DND-41 (cell line): ENCODE results near the gene TTR.

ENCODE experiments used
- CTCF ChIP-seq: IDR thresholded peaks from 2 replicates; pipeline ENCODE4 v1.5.1; 2012; ENCODE audit warnings: borderline replicate concordance, low read length, moderate library complexity, mild to moderate bottlenecking; ENCODE audit not compliant: poor library complexity, severe bottlenecking; ENCODE audit errors: extremely low read depth
- EZH2 ChIP-seq: IDR thresholded peaks from 3 replicates; pipeline ENCODE4 v1.6.1; 2012; ENCODE audit warnings: borderline replicate concordance, low read depth, mild to moderate bottlenecking, moderate library complexity, low read length, inconsistent platforms; ENCODE audit not compliant: severe bottlenecking

GRCh38 chr18:31587529-31587928 is 4.1 kb upstream of the TTR start:
- TF ChIP-seq CTCF = no peak
- TF ChIP-seq EZH2 = no peak
